Liver (tissue), 9 donors: ENCODE data around the gene MAP3K12. TPM values are rescaled to one million over a fixed set of nuclear protein-coding genes. Genes with fewer than 3 reads are reported as not detected.

Experiments
- DNase-seq: peaks from one replicate; pipeline ENCODE4 v3.0.0-alpha.2; 2017; ENCODE audit warnings: low spot score
- H3K27ac ChIP-seq, 2 donors: one replicate each; pipeline ENCODE4 v1.7.0; 2013; ENCODE audit warnings: inconsistent platforms in 2 of 2, low read length in 2 of 2, control low read depth in 1 of 2, low read depth in 1 of 2, mild to moderate bottlenecking in 1 of 2
- H3K27me3 ChIP-seq, 4 donors: one replicate each; pipeline versions ENCODE4 v1.6.1 to v1.7.0; 2013; ENCODE audit warnings: low read length in 3 of 4, inconsistent platforms in 1 of 4, mild to moderate bottlenecking in 1 of 4, moderate library complexity in 1 of 4; ENCODE audit not compliant: control insufficient read depth in 4 of 4, insufficient read depth in 4 of 4
- H3K36me3 ChIP-seq, 4 donors: one replicate each; pipeline versions ENCODE4 v1.6.1 to v1.7.0; 2013; ENCODE audit warnings: low read length in 3 of 4, mild to moderate bottlenecking in 3 of 4, low read depth in 1 of 4, moderate library complexity in 1 of 4; ENCODE audit not compliant: control insufficient read depth in 4 of 4, insufficient read depth in 3 of 4
- H3K4me1 ChIP-seq, 4 donors: one replicate each; pipeline versions ENCODE4 v1.6.1 to v1.7.0; 2013; ENCODE audit warnings: low read length in 3 of 4, mild to moderate bottlenecking in 3 of 4, moderate library complexity in 1 of 4; ENCODE audit not compliant: control insufficient read depth in 4 of 4, insufficient read depth in 4 of 4
- H3K4me3 ChIP-seq, 3 donors: one replicate each; pipeline versions ENCODE4 v1.6.1 to v1.7.0; 2013; ENCODE audit warnings: low read length in 3 of 3, control low read depth in 1 of 3, low read depth in 1 of 3, mild to moderate bottlenecking in 1 of 3
- H3K9ac ChIP-seq, 2 donors: one replicate each; pipeline ENCODE4 v1.7.0; 2013; ENCODE audit warnings: low read length in 2 of 2, mild to moderate bottlenecking in 2 of 2, moderate library complexity in 2 of 2, control low read depth in 1 of 2, low read depth in 1 of 2
- H3K9me3 ChIP-seq, 4 donors: one replicate each; pipeline versions ENCODE4 v1.6.1 to v1.7.0; 2013; ENCODE audit warnings: low read length in 3 of 4; ENCODE audit not compliant: control insufficient read depth in 4 of 4
- ATF3 ChIP-seq: IDR thresholded peaks from 2 replicates; pipeline ENCODE4 v1.6.1; 2016; ENCODE audit warnings: antibody characterized with exemption
- CTCF ChIP-seq: fragments of 150-350 bp; IDR thresholded peaks from 2 replicates; pipeline ENCODE4 v1.5.1; 2017; ENCODE audit warnings: improper control_type of control experiment, low read depth, low read length; ENCODE audit not compliant: missing input control
- EGR1 ChIP-seq, 2 donors: IDR thresholded peaks; 2 replicates each; pipeline ENCODE4 v1.6.1; 2016 to 2018; ENCODE audit warnings: antibody characterized with exemption in 2 of 2, low read depth in 2 of 2
- FOXA2 ChIP-seq: IDR thresholded peaks from 2 replicates; pipeline ENCODE4 v1.6.1; 2016; ENCODE audit warnings: antibody characterized with exemption
- GABPA ChIP-seq, 2 donors: IDR thresholded peaks in 1 of 2; conservative IDR thresholded peaks in 1 of 2; 2 replicates each; pipeline ENCODE4 v1.6.1; 2016; ENCODE audit warnings: antibody characterized with exemption in 2 of 2, mild to moderate bottlenecking in 1 of 2, moderate library complexity in 1 of 2
- HNF4A ChIP-seq, 2 donors: conservative IDR thresholded peaks; 2 replicates each; pipeline ENCODE4 v1.6.1; 2016; ENCODE audit warnings: antibody characterized with exemption in 2 of 2, mild to moderate bottlenecking in 2 of 2
- HNF4G ChIP-seq: IDR thresholded peaks from 2 replicates; pipeline ENCODE4 v1.6.1; 2016; ENCODE audit warnings: antibody characterized with exemption
- JUND ChIP-seq, 2 donors: IDR thresholded peaks; 2 replicates each; pipeline ENCODE4 v1.6.1; 2016; ENCODE audit warnings: antibody characterized with exemption in 2 of 2
- MAX ChIP-seq: IDR thresholded peaks from 2 replicates; pipeline ENCODE4 v1.6.1; 2016; ENCODE audit warnings: antibody characterized with exemption
- RAD21 ChIP-seq, 2 donors: IDR thresholded peaks; 2 replicates each; pipeline ENCODE4 v1.6.1; 2016; ENCODE audit warnings: antibody characterized with exemption in 2 of 2, mild to moderate bottlenecking in 2 of 2
- RXRA ChIP-seq, 2 donors: IDR thresholded peaks; 2 replicates each; pipeline ENCODE4 v1.6.1; 2017 to 2018; ENCODE audit warnings: antibody characterized with exemption in 2 of 2, mild to moderate bottlenecking in 1 of 2
- SP1 ChIP-seq: IDR thresholded peaks from 2 replicates; pipeline ENCODE4 v1.6.1; 2018; ENCODE audit warnings: antibody characterized with exemption, mild to moderate bottlenecking
- YY1 ChIP-seq: IDR thresholded peaks from 2 replicates; pipeline ENCODE4 v1.6.1; 2016; ENCODE audit warnings: antibody characterized with exemption, mild to moderate bottlenecking
- ZBTB33 ChIP-seq: IDR thresholded peaks from 2 replicates; pipeline ENCODE4 v1.6.1; 2016; ENCODE audit warnings: antibody characterized with exemption
- WGBS: extraction: QIAGEN DNeasy Blood & Tissue Kit; methylation state at CpG from one replicate; pipeline ENCODE4 v1.1.7; 2013; 5-methylcytosine and 5-hydroxymethylcytosine counted together
- polyA plus RNA-seq, 2 donors: library from polyadenylated mRNA; stranded (reverse) in 1 of 2; unstranded in 1 of 2; fragments of 200-250 nt in 1 of 2; fragments of >200 nt in 1 of 2; fragmentation: Nextera tagmentation in 1 of 2; extraction: Ambion mirVana in 1 of 2; gene quantifications; one replicate each; pipeline versions ENCODE4 v1.2.1 to v1.2.3, GENCODE V29; 2013 to 2015
- total RNA-seq, 2 donors: library from RNA; depleted of rRNA; stranded (reverse); fragments of >200 nt; gene quantifications; one replicate each; pipeline ENCODE4 v1.2.3, GENCODE V29; 2014
- donor health status: healthy.
- donor health status: healthy.
- donor health status: healthy.
- donor health status: healthy.
- donor health status: healthy.

MAP3K12 gene
- total and polyA plus RNA-seq, 4 donors, result 0.53 to 2.4 (median 1.5) TPM

GRCh38 chr12:53536962-53537361 is 37.7 kb upstream of the MAP3K12 start:
- Histone ChIP-seq H3K4me3 (no peak overlapping the region), H3K9ac (no peak overlapping the region), H3K27ac (no peak overlapping the region), H3K36me3 (peaks cover 5 to 49% (median 41%) of the 10 kb centered on the region in 4 donors), H3K4me1 (peaks cover 5 to 20% (median 15%) of the 10 kb centered on the region in 4 donors), H3K9me3 (no peaks in the 10 kb centered on the region), H3K27me3 (no peaks in the 10 kb centered on the region)
- DNase-seq, result no peak
- 94% methylated on average over 3 of the region's 3 CpGs for WGBS
- TF ChIP-seq GABPA (IDR thresholded peaks at IDR 0.05 in 1 of 2, conservative IDR thresholded peaks at IDR 0.05 in 1 of 2) (no peak), JUND (IDR thresholded peaks at IDR 0.05) (no peak), HNF4A (conservative IDR thresholded peaks at IDR 0.05) (no peak), SP1 (no peak)

GRCh38 chr12:53533471-53533870 is 34.2 kb upstream of the MAP3K12 start:
- TF ChIP-seq EGR1 (IDR thresholded peaks at IDR 0.05; ENCODE audit: low read depth in 2 of 2), result no peak
- TF ChIP-seq CTCF, result no peak
- TF ChIP-seq FOXA2, result no peak
- no peak for TF ChIP-seq JUND (IDR thresholded peaks at IDR 0.05)
- no peak for TF ChIP-seq SP1
- no peak for TF ChIP-seq GABPA (IDR thresholded peaks at IDR 0.05 in 1 of 2, conservative IDR thresholded peaks at IDR 0.05 in 1 of 2)
- TF ChIP-seq HNF4G, result no peak
- no peak for TF ChIP-seq ATF3
- TF ChIP-seq MAX, result no peak
- no peak for TF ChIP-seq YY1
- DNase-seq, result no peak
- Histone ChIP-seq H3K27ac (no peak overlapping the region), H3K9ac (no peak overlapping the region), H3K9me3 (no peaks in the 10 kb centered on the region), H3K4me1 (peaks cover 1 to 7% (median 3%) of the 10 kb centered on the region in 4 donors), H3K27me3 (no peaks in the 10 kb centered on the region), H3K4me3 (no peak overlapping the region), H3K36me3 (peaks cover 5 to 62% (median 46%) of the 10 kb centered on the region in 4 donors)
- WGBS, result 83% methylated on average over 2 of the region's 2 CpGs

GRCh38 chr12:53532524-53533445 is 33.5 kb upstream of the MAP3K12 start:
- no peak overlapping the region for H3K9ac ChIP-seq
- H3K4me3 ChIP-seq, result no peak overlapping the region
- peaks cover 5 to 64% (median 49%) of the 10 kb centered on the region in 4 donors for H3K36me3 ChIP-seq
- peaks cover 0 to 2% (median 0%) of the 10 kb centered on the region in 4 donors for H3K4me1 ChIP-seq
- 91% methylated on average over 7 of the region's 7 CpGs for WGBS
- DNase-seq, result no peak
- no peaks in the 10 kb centered on the region for H3K27me3 ChIP-seq
- no peak overlapping the region for H3K27ac ChIP-seq
- H3K9me3 ChIP-seq, result no peaks in the 10 kb centered on the region
- no peak for TF ChIP-seq RAD21 (IDR thresholded peaks at IDR 0.05)
- no peak for TF ChIP-seq EGR1 (IDR thresholded peaks at IDR 0.05; ENCODE audit: low read depth in 2 of 2)
- TF ChIP-seq ZBTB33, result no peak
- TF ChIP-seq SP1, result no peak
- no peak for TF ChIP-seq RXRA (IDR thresholded peaks at IDR 0.05)
- no peak for TF ChIP-seq ATF3
- no peak for TF ChIP-seq FOXA2
- TF ChIP-seq HNF4G, result no peak
- TF ChIP-seq JUND (IDR thresholded peaks at IDR 0.05), result no peak
- TF ChIP-seq CTCF, result no peak
